SK-N-SH (cell line): ENCODE data around the gene PFKFB1.

Experiments used
- EP300 ChIP-seq, 2 experiments: IDR thresholded peaks; 2 replicates each; pipeline versions ENCODE4 v1.4.0 to v1.6.1; 2012; ENCODE audit warnings: borderline replicate concordance in 1 of 2, low read depth in 1 of 2, low read length in 1 of 2
- JUND ChIP-seq: IDR thresholded peaks from 2 replicates; pipeline ENCODE4 v1.4.0; 2012
- RCOR1 ChIP-seq: fragments of 150-350 bp; IDR thresholded peaks from 2 replicates; pipeline ENCODE4 v1.6.1; 2017; ENCODE audit warnings: antibody characterized with exemption, low read length
- RFX5 ChIP-seq: IDR thresholded peaks from 2 replicates; pipeline ENCODE4 v1.6.1; 2012; ENCODE audit warnings: mild to moderate bottlenecking, improper control_type of control experiment, low read length
- SIN3A ChIP-seq: IDR thresholded peaks from 2 replicates; pipeline ENCODE4 v1.6.1; 2012; ENCODE audit warnings: low read depth, mild to moderate bottlenecking, low read length, moderate library complexity, borderline replicate concordance
- TAF1 ChIP-seq: IDR thresholded peaks from 2 replicates; pipeline ENCODE4 v1.6.1; 2012; ENCODE audit warnings: low read depth, mild to moderate bottlenecking, low read length, moderate library complexity, borderline replicate concordance
- YY1 ChIP-seq: IDR thresholded peaks from 2 replicates; pipeline ENCODE4 v1.4.0; 2012; ENCODE audit warnings: low read depth, mild to moderate bottlenecking
- TF ChIP-seq, protein P1 (sequence below): fragments of 200-600 bp; sonication (generic); IDR thresholded peaks from 2 replicates; pipeline ENCODE4 v1.6.1; 2017; ENCODE audit warnings: antibody characterized with exemption, mild to moderate bottlenecking, moderate library complexity
- TF ChIP-seq, protein P2 (sequence below): IDR thresholded peaks from 2 replicates; pipeline ENCODE4 v1.6.1; 2012; ENCODE audit warnings: mild to moderate bottlenecking, low read depth, low read length, moderate library complexity

DNA sequence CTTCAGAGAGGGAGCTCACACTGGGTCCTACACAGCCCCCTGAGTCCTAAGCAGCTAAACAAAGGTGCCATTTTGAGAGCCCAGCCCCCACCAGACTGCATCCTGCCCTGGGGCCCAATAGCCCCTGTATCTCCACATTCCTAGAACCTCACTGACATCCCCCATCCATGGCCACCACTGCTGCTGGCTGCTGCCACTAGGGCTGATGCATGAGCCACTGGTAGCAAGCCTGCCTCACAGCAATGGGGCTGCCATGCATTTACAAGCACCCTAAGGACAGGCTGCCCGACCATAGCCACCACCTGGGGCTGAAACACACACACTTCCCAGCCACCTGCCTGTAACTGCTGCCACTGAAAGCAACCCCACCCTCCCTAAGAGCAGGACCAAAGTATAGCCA is 99.8 kb downstream of the PFKFB1 start:
- TF ChIP-seq, protein P1, sequence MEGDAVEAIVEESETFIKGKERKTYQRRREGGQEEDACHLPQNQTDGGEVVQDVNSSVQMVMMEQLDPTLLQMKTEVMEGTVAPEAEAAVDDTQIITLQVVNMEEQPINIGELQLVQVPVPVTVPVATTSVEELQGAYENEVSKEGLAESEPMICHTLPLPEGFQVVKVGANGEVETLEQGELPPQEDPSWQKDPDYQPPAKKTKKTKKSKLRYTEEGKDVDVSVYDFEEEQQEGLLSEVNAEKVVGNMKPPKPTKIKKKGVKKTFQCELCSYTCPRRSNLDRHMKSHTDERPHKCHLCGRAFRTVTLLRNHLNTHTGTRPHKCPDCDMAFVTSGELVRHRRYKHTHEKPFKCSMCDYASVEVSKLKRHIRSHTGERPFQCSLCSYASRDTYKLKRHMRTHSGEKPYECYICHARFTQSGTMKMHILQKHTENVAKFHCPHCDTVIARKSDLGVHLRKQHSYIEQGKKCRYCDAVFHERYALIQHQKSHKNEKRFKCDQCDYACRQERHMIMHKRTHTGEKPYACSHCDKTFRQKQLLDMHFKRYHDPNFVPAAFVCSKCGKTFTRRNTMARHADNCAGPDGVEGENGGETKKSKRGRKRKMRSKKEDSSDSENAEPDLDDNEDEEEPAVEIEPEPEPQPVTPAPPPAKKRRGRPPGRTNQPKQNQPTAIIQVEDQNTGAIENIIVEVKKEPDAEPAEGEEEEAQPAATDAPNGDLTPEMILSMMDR: no peak
- TF ChIP-seq YY1 (no peak), RFX5 (no peak), EP300 (IDR thresholded peaks at IDR 0.05; ENCODE audit: borderline replicate concordance in 1 of 2, low read depth in 1 of 2, low read length in 1 of 2) (no peak), TAF1 (no peak), RCOR1 (no peak), SIN3A (no peak), JUND (no peak)
- TF ChIP-seq, protein P2, sequence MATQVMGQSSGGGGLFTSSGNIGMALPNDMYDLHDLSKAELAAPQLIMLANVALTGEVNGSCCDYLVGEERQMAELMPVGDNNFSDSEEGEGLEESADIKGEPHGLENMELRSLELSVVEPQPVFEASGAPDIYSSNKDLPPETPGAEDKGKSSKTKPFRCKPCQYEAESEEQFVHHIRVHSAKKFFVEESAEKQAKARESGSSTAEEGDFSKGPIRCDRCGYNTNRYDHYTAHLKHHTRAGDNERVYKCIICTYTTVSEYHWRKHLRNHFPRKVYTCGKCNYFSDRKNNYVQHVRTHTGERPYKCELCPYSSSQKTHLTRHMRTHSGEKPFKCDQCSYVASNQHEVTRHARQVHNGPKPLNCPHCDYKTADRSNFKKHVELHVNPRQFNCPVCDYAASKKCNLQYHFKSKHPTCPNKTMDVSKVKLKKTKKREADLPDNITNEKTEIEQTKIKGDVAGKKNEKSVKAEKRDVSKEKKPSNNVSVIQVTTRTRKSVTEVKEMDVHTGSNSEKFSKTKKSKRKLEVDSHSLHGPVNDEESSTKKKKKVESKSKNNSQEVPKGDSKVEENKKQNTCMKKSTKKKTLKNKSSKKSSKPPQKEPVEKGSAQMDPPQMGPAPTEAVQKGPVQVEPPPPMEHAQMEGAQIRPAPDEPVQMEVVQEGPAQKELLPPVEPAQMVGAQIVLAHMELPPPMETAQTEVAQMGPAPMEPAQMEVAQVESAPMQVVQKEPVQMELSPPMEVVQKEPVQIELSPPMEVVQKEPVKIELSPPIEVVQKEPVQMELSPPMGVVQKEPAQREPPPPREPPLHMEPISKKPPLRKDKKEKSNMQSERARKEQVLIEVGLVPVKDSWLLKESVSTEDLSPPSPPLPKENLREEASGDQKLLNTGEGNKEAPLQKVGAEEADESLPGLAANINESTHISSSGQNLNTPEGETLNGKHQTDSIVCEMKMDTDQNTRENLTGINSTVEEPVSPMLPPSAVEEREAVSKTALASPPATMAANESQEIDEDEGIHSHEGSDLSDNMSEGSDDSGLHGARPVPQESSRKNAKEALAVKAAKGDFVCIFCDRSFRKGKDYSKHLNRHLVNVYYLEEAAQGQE: no peak
